Caki2 (cell line): ENCODE data around the gene PRKCZ. TPM values are rescaled to one million over a fixed set of nuclear protein-coding genes. Genes with fewer than 3 reads are reported as not detected.
A peak's percentile ranks its signal among the peaks of the same experiment; 100 is the strongest.

Source experiments
- DNase-seq: peaks from one replicate; pipeline ENCODE4 v3.0.0-alpha.2; 2015; ENCODE audit warnings: low read depth
- in situ Hi-C: cut with HindIII; loops from 2 replicates; pipeline ENCODE4 v1.10.0; 2016; ENCODE audit warnings: low sequenced_read_pairs, low pct_unique_long_range_greater_than_20kb, mixed read lengths
- total RNA-seq: library from RNA; depleted of rRNA; stranded (reverse); fragments of >200 nt; shearing (Covaris generic); gene quantifications from 2 replicates; pipeline ENCODE4 v1.2.3, GENCODE V29; 2014; ENCODE audit warnings: low replicate concordance

The PRKCZ gene
- total RNA-seq, 1 experiment from 2014 or later: 60.4 TPM

- in situ Hi-C loops: no loop called here
- no peak for DNase-seq
Observed at GRCh38 chr1:2185880-2186855, 136.0 kb downstream of the PRKCZ start.

DNA sequence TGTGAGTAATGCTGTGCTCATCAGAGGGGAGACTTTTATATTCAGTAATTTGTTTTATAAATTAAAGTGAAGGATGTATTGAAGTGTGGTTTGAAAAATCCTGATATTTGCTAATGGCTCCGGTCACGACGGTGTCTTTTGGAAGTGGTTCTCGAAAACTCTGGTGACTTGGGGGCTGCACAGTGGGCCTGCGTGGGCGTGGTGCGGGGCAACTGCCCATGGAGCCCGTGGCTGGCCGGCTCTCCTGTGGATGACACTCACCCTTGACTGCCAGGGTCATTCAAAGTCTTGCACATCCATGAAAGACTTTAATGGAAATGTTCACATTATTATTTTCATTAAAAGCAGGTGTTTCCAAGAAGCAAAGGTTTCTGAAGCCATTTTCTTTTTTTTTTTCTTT lies 136.7 kb downstream of the PRKCZ start:
- DNase-seq: no peak
- in situ Hi-C loops: no loop called here

DNA sequence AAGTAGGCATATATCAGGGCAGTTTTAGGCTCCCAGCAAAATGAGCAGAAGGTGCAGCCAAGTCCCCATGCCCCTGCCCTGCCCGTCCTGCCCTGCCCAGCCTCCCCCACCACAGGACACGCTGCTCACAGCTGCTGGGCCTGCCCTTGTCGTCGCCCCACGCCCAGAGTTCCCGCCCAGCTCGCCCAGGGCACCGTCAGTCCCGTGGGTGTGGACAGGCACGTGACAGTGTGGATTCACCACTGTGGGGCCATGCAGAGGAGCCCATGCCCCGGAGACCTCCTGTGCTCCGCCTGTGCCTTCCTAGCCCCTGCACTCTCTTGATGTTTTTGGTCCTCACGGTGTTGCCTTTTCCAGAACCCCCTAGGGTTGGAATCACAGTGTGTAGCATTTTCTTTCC lies 137.4 kb downstream of the PRKCZ start:
- in situ Hi-C loops: no loop called here
- no peak for DNase-seq

DNA sequence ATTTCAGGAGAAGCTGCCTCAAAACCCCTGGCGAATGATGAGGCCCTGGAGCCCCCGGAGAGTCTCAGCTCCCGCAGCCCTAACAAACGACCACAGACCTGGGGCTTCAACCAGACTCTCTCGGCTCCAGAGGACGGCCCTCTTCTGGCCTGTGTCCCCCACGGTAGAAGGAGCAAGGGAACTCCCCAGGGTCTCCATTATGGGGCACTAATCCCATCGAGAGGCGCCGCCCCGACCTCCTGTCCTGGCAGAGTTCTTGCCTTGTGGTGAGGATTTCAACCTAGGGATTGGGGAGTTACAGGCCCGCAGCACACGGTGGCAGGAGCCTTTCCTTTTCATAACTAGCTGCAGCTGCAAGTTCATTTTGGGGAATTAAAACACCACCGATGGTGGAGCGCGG lies 138.1 kb downstream of the PRKCZ start:
- in situ Hi-C loops: no loop called here
- no peak for DNase-seq

DNA sequence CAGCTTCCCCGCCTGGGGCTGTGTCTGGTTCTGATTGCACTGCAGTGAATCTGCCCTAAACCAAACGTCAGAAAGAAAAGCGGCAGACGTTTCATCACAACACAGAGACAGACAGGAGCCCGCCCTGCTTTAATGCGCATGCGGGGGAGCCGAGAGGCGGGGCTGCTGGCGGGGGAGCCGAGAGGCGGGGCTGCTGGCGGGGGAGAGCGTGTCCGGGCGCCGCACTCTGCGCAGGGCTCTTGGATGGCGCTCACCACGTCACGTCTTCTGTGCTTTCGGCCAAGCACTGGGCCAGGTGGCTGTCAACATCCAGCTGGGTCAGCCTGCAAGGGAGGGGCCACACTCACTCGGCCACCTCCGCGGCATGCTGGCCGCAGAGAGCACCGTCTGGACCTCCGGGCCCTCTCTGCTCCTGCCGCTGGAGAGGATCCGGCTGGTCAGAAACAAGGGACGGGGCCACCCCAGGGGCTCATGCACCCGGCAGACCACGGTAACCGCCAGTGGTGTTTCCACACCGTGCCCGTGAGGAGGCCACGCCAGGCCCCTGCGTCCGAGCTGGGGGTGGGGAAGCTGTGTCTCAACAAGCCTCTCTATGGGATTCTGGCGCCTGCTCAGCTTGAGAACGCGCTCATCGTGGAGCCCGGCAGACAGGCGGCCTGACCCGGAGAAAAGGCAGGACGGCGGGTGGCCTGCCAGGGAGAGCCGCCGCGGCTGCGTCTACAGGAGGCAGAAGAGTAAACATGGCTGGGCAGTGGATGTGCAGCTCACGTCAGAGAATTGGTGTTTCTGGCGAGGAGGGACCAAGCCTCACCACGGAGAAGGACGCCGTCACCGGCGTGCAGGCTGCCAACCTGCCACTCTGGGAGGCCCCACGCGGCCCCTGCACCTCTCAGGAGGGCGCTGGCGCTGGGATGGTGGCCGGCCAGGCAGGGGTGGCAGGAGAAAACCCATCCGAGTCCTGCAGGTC lies 139.5 kb downstream of the PRKCZ start:
- in situ Hi-C loops: loop anchor here (10.0 kb wide), 1 partner anchor 205 kb away; the partner anchor contains the start of genes MORN1 and RER1
- DNase-seq: peak; percentile 84

DNA sequence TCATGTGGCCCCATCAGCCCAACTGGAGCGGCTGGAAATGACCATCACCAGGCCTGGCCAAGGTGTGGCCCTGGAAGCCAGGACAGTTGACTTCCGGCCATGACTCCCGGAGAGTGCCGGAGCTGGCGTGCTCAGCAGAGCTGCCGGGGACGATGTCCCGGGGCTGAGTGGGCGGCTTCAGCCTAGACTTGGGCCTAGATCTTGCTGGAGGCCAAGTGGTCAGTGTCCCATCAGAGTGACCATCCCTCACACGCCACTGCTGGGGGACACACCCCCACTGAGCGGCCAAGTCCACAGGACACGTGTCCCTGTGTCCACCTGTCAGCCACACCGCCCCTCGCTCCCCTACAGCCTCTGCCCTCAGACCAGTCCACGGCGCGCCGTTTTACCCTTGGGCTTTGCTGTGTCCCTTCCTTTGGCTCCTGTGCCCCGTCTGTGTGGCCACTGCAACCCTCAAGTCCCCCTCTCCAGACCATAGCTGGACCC lies 140.3 kb downstream of the PRKCZ start:
- in situ Hi-C loops: loop anchor here (10.0 kb wide), 1 partner anchor 204 kb away; the partner anchor contains the start of genes MORN1 and RER1

GRCh38 chr1:2192031-2192995 lies 142.1 kb downstream of the PRKCZ start:
- in situ Hi-C loops: loop anchor here (10.0 kb wide), 1 partner anchor 202 kb away; the partner anchor contains the start of genes MORN1 and RER1
- no peak for DNase-seq

More for the DNA sequence above, 140.3 kb downstream of the PRKCZ start:
- no peak for DNase-seq

DNA sequence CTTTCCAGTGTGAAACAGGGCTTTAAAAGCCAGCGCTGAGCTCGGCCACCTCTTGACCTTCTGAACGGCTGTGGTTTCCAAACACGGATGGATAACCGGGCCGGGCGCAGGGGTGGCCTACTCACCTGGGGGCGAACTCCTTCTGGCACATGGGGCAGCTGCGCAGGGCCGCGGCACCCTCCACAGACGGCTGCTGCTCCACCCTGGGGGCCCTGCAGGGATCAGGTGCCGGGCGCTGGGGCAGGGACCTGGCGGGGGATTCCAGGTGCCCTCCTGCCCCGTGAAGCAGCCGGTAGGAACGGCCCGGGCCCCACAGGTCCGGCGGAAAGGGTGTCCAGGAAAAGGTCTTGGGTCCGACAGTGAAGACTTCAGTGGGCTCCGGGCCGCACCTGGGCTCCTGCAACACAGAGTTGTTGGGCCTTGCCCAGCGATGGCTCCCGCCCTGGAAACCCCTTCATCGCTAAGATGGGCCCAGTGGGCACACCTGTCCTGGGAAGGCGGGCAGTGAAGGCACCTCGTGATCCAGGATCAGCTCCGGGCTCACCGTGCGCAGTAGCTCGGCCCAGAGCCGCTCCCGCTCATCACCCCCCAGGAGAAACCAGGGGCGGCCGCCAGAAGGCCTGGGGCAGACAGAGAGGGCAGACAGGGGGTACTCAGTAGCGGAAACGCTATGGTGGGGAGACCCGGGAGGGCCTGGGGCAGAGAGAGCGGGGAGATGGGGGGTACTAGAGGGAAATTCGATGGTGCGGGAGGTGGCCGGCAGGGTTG lies 143.5 kb downstream of the PRKCZ start:
- in situ Hi-C loops: loop anchor here (10.0 kb wide), 1 partner anchor 201 kb away; the partner anchor contains the start of genes MORN1 and RER1
- no peak for DNase-seq

DNA sequence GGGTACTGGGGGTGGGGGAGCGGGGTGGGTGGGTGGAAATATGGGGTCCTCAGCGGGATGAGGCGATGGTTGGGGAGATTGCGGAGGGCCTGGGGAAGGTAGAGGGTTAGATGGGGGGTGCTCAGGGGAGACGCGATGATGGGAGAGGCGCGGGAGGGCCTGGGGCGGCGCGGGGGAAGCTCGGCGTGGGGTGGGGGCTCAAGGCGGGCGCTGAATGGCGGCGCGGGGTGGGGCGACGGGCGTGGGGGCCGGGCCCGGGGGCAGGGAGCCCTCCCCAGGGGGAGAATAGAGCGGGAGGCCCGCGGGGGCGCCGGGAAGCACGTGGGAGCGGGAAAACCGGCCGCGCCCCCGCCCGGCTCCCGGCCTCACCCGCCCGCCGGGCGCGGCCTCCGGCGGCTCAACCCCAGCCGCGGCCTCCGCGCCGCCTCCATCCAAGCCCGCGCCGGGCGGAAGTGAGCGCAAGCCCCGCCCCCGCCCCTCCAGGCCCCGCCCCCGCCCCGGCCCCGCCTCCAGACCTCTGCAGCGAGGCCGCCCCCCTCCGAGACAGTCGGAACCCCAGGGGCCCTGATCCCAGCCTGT lies 144.2 kb downstream of the PRKCZ start, which contains the start of gene FAAP20:
Gene FAAP20 (minus strand): TSS at position 454 of the 579 bp plus-strand sequence. CDS start 23 bp downstream, at position 431.
- in situ Hi-C loops: loop anchor here (10.0 kb wide), 1 partner anchor 200 kb away; the partner anchor contains the start of genes MORN1 and RER1
- DNase-seq: no peak

GRCh38 chr1:2194898-2195673 lies 144.9 kb downstream of the PRKCZ start:
- in situ Hi-C loops: loop anchor here (10.0 kb wide), 1 partner anchor 200 kb away; the partner anchor contains the start of genes MORN1 and RER1
- peak; percentile 86 for DNase-seq

- in situ Hi-C loops: loop anchor here (10.0 kb wide), 1 partner anchor 199 kb away; the partner anchor contains the start of genes MORN1 and RER1
- DNase-seq: no peak
Observed at GRCh38 chr1:2195785-2196184, 145.6 kb downstream of the PRKCZ start.

- DNase-seq: no peak
- in situ Hi-C loops: loop anchor here (10.0 kb wide), 1 partner anchor 198 kb away; the partner anchor contains the start of genes MORN1 and RER1
Observed at GRCh38 chr1:2196901-2197638, 146.9 kb downstream of the PRKCZ start.

DNA sequence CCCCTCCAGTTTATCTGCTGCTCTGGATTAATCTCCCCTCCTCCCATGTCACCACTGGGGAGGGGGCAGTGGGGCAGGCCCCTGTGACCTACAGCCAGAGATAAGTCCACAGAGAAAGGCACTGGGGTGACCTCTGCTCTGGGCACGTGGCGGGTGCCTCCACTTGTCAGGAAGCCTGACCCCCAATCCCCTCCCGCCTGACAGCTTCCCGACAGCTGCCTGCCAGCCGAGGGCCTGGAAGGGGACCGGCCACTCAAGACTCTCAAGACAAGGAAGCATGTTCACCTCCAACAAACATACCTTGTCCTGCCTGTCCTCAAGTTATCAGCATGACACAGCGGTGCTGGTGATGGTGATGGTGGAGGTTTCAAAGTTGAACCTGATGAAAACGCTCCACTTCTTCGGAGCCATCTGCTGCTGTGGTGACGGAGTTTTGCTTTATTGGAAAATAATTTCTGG lies 147.5 kb downstream of the PRKCZ start:
- no peak for DNase-seq
- in situ Hi-C loops: loop anchor here (10.0 kb wide), 1 partner anchor 197 kb away; the partner anchor contains the start of genes MORN1 and RER1

GRCh38 chr1:2198571-2198970 lies 148.4 kb downstream of the PRKCZ start:
- DNase-seq: no peak
- in situ Hi-C loops: loop anchor here (10.0 kb wide), 1 partner anchor 196 kb away; the partner anchor contains the start of genes MORN1 and RER1
